CD4-positive, alpha-beta T cell treated with Interleukin-2 at 100 ng/mL for 4 hours (primary cell): ENCODE results near the gene THSD7A.

Source experiments
- DNase-seq: peaks from one replicate; pipeline ENCODE4 v3.0.0-alpha.2; 2020; ENCODE audit warnings: low spot score

THSD7A gene

DNA sequence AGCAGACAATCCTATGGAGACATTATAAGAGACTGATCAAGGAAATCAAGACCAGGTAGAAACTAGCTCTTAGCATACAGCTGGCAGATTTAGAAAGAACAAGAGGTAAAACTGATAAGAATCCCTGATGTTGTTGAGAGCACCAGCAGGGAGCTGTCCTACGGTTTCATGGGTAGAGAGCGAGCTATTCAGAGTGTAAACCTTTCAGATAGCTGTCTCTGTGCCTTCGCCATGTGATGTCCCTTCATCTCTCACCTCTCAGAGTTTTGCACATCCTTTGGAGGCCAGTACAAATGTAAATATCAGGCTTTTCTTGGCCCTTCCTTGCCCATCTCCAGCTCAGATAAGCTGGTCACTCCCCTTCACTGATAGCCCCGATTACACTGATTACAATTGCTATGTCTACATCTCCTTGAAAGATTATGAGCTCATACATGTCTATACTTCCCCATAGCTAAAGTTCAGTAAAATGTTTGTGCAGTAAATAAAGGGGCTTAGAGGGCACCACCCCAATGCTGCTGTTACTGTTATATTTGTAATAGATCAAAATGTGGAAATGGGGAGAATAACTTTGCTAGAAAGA is 21.9 kb downstream of the THSD7A start:
- no peak for DNase-seq

DNA sequence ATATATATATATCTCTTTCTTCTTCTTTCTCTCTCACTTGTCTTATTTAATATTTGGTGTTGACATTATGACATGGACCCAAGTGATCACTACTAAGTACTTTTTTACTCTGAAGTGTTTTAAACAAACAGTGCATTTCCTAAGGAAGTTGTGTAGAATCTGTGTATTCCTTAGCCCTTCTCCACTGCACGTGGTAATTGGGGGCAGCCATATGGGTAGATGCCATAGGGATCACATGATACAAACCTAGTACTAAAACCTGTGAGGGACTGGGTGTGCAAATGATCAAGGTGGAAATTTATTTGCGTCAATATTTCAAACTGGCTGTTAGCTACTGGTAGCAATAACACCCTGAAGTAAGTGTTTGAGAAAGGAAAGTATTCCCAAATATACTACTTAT is 25.0 kb downstream of the THSD7A start:
- no peak for DNase-seq

DNA sequence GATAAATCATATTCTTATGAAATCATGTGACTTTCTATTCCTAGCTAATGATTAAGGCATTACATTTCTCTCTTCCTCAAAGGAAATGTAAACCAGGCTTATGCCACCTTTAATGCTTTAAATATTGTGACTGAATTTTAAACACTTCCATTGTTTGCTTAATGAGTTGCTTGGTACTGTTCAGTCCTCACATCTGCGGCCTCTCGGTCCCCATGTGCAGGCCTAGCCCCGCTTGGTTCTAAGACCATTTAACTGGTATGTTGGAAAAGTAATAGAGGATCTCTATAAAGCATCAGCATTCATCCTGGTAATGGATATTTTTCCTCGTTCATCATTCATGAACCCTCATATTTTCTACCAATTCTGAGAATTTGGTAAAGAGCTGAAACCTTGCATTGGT is 27.4 kb downstream of the THSD7A start:
- no peak for DNase-seq

- DNase-seq, result no peak
Measured at GRCh38 chr7:11795231-11795630, 36.8 kb downstream of the THSD7A start.

DNA sequence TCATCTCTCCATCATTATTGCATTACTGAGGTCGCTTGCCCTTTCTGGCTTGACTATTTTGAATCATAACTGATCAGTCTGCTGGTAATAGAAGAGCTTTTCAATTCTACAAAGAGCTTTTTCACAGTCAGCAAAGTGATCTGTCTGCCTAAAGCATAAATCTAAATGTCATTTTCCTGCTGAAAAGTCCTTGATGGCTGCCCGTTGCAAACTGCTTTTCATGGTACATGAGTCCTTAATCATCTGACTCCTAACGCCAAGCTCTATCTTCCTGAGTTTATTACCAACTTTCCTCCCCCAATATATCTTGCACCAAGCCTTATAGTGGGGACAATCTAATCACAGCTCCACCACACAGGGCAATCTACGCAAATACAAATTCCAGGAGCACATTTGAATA is 39.8 kb downstream of the THSD7A start:
- no peak for DNase-seq

GRCh38 chr7:11788568-11788967 is 43.4 kb downstream of the THSD7A start:
- no peak for DNase-seq

DNA sequence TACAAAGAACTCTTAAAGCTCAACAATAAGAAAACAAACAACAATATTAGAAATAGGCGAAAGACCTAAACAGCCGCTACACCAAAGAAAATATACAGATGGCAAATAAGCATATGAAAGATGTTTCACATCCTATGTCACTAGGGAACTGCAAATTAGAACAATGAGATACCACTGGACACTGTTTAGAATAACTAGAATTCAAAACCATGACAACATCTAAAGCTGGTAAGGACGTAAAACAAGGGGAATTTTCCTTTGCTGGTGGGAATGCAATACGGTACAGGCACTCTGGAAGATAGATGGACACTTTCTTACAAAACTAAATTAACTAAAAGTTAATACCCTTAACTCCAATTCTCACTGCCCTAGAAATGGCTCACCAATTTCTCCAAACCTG is 44.5 kb downstream of the THSD7A start:
- no peak for DNase-seq

GRCh38 chr7:11786186-11786585 is 45.8 kb downstream of the THSD7A start:
- DNase-seq, result no peak

- DNase-seq, result no peak
Measured at GRCh38 chr7:11784769-11785536, 47.0 kb downstream of the THSD7A start.

DNA sequence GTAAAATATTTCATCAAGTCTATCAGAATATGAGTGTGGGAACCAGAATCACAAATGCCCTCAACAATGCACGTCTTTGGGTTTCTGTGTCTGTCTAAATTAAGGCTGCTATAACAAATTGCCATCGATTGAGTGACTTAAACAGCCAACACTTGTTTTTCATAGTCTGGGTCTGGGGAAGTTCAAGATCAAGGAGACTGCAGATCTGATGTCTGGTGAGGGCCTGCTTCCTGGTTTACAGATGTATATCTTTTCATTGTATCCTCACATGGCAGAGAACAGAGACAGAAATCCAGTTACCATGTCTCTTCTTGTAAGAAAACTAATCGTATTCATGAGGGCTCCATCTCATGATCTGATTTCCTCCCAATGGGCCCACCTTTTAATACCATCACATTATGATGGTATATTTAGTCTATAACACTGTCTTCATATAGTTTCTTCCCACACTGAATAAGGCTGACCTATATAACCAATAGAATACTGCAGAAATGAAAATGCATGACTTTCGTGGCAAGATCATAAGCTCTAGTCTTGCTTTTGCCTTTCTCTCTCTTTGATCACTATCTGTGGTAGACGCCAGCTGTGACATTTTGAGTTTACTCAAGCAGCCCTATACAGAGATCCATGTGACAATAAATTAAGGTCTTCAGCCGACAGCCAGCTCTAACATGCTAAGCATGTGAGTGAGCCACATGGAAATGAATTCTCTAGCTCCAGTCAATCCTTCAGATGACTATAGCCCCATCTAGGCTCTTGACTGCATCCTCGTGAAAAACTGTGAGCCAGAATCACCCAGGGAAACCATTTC is 51.9 kb downstream of the THSD7A start:
- DNase-seq, result no peak

DNA sequence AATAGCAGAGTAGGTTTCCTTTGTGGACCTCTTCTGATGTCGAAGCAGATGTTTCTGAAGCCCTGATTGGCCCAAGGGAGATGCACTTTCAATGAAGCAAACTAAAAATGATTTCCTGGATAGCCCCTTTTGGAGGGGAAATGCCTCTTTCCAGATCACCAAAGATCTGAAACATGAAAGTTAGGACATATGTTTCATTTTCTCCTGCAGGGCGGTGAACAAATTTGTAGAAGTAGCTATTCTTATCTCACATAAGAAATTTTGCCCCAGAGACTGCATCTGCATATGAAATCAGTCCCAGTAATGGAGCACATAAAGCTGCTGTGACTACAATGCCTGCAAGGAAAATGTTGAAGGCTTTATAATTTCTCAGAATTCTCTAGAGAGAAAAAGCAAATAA is 56.0 kb downstream of the THSD7A start:
- DNase-seq, result no peak

DNA sequence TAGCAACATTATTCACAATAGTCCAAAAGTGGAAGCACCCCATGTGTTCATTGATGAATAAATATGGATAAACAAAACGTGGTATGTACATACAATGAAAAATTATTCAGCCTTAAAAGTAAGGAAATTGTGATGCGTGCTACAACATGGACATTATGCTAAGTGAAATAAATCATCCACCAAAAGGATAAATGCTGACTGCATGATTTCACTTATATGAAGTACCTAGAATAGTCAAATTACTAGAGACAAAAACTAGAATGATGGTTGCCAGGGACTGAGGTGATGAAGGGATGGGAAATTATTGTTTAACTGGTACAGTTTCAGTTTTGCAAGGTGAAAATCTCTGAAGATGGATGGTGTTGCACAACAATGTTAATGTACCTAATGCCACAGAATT is 56.6 kb downstream of the THSD7A start:
- no peak for DNase-seq

DNA sequence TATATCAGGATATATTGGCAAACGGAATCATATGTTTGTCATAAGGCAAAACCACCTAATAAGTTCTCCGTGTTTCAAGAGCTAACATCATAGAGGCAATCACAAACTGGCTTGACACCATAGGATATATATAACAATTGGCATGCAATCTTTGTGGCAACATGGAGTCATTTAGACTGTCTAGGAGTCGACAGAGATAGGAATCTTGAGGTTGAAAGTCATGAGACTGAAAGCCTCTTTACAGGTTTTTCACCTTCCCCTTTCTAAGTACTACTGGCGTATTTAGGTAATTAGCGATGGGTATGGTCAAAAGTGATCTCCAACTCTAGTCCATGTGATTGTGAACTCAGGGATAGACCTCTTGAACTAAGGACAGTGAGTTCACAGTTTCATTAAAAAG is 63.7 kb downstream of the THSD7A start:
- DNase-seq, result no peak

GRCh38 chr7:11767148-11767547 is 64.8 kb downstream of the THSD7A start:
- DNase-seq, result no peak

DNA sequence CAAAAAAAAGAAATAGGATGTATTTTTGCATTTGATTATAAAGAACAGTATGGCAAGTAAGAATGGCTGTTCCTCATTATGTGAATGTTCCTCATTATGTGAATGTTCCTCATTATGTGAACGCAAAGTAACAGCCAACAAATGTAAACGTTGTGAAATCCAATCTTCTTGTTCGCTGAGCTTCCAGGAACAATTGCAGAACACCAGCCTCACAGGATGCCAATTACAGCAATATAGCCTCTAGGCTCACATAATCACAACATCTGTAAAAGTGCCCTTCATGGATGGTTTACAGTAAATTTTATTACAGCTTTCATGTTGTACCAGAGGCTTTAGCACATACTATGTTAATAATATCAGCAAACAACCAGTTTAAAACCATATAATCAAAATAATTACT is 71.6 kb downstream of the THSD7A start:
- DNase-seq, result no peak

GRCh38 chr7:11758627-11759111 is 73.3 kb downstream of the THSD7A start:
- no peak for DNase-seq

- no peak for DNase-seq
Measured at GRCh38 chr7:11757153-11757552, 74.8 kb downstream of the THSD7A start.

GRCh38 chr7:11754933-11755332 is 77.1 kb downstream of the THSD7A start:
- DNase-seq, result no peak

- no peak for DNase-seq
Measured at GRCh38 chr7:11754123-11754522, 77.9 kb downstream of the THSD7A start.

DNA sequence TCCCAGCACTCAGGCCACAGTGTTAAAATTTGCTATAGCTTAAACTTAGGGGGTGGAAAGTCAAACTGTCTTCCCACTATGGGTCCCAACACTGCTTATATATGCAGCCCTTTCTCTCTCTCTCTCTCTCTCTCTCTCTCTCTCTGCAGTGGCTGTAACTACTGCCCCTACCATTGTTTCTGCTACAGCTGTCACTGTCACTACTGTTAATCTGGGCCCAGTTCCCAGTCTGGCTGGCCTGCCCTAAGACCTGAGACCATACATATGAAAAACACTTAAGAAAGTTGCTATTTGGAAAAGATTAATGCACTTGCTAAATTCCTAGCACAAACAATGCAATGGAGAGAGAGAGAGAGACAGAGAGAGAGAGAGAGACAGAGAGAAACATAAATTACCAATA is 78.6 kb downstream of the THSD7A start:
- DNase-seq, result no peak

GRCh38 chr7:11751807-11752389 is 80.1 kb downstream of the THSD7A start:
- DNase-seq, result no peak

- DNase-seq, result no peak
Measured at GRCh38 chr7:11751315-11751714, 80.7 kb downstream of the THSD7A start.

GRCh38 chr7:11750191-11750590 is 81.8 kb downstream of the THSD7A start:
- no peak for DNase-seq
